Measurements from ENCODE around the gene ADGRD2. TPM values are rescaled to one million over a fixed set of nuclear protein-coding genes. Genes with fewer than 3 reads are reported as not detected.

ADGRD2 gene
- total and polyA plus RNA-seq, 7 donors, result not detected

DNA sequence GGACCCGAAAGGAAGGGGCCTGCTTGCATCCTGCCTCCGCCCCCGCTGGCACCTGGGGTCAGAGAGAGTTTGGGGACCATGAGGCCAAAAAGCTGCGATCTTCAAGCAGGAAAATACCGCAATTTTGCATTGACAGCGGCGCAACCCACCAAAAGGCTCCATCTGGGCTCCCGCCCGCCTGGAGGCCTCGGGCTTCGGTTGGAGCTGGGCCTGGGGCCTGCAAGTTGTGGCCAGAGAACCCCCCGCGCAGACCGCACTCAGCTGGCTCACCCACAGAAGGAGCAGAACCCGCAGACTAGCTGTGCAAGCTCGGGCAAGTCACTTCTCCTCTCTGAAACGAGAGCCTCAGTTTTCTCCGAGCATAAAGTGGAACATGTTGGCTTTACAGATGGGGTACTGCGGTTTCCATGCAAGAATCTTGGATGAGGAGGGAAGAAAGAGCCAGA lies 55.7 kb downstream of the ADGRD2 start:
- DNase-seq, result no peak
- intact Hi-C loops (cut with DNase I), result no loop called here
- H3K27me3 ChIP-seq, result peaks cover 32 to 54% (median 48%) of the 10 kb centered on the region in 3 donors

DNA sequence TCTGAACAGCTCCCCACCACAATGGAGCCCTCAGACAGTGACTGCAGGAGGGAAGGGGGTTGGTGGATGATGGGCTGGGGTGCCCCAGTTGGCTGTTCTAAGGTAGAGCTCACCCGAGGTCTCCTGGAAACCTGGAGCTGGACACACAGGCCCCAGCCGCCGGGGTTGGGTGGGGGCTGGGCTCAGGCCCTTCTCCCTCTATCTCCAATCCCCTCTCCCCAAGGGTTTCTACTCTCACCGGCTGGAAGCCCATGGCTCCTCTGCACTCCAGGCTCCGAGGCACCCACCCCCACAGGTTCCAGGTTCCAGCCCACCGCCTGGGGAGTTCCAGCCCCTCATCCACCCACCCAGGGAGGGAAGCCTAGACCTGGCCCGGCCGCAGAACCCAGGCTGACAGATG lies 56.2 kb downstream of the ADGRD2 start:
- no peak for DNase-seq
- 89 to 91% methylated on average over 8 of the region's 8 CpGs for WGBS, 2 donors
- no peak overlapping the region for H3K27ac ChIP-seq
- no peaks in the 10 kb centered on the region for H3K36me3 ChIP-seq
- H3K4me3 ChIP-seq, result no peak overlapping the region
- H3K4me1 ChIP-seq, result peaks cover 0 to 23% (median 20%) of the 10 kb centered on the region in 4 donors
- H3K9me3 ChIP-seq, result no peaks in the 10 kb centered on the region
- intact Hi-C loops (cut with DNase I), result no loop called here
- no peak for TF ChIP-seq EP300 (IDR thresholded peaks at IDR 0.05)
- TF ChIP-seq POLR2A (IDR thresholded peaks at IDR 0.05), result no peak
- TF ChIP-seq, protein P1, sequence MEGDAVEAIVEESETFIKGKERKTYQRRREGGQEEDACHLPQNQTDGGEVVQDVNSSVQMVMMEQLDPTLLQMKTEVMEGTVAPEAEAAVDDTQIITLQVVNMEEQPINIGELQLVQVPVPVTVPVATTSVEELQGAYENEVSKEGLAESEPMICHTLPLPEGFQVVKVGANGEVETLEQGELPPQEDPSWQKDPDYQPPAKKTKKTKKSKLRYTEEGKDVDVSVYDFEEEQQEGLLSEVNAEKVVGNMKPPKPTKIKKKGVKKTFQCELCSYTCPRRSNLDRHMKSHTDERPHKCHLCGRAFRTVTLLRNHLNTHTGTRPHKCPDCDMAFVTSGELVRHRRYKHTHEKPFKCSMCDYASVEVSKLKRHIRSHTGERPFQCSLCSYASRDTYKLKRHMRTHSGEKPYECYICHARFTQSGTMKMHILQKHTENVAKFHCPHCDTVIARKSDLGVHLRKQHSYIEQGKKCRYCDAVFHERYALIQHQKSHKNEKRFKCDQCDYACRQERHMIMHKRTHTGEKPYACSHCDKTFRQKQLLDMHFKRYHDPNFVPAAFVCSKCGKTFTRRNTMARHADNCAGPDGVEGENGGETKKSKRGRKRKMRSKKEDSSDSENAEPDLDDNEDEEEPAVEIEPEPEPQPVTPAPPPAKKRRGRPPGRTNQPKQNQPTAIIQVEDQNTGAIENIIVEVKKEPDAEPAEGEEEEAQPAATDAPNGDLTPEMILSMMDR (IDR thresholded peaks at IDR 0.05), result no peak
- H3K27me3 ChIP-seq, result peaks cover 32 to 48% (median 43%) of the 10 kb centered on the region in 3 donors

More for the DNA sequence above, 55.7 kb downstream of the ADGRD2 start:
- 92% methylated on average over 19 of the region's 19 CpGs for WGBS, 2 donors
- no peak overlapping the region for H3K4me3 ChIP-seq
- TF ChIP-seq POLR2A (IDR thresholded peaks at IDR 0.05) (no peak), EP300 (IDR thresholded peaks at IDR 0.05) (no peak), POLR2AphosphoS5 (IDR thresholded peaks at IDR 0.05) (no peak)
- TF ChIP-seq, protein P1 (IDR thresholded peaks at IDR 0.05), result no peak
- H3K27ac ChIP-seq, result no peak overlapping the region
- peaks cover 0 to 23% (median 20%) of the 10 kb centered on the region in 4 donors for H3K4me1 ChIP-seq
- H3K36me3 ChIP-seq, result no peaks in the 10 kb centered on the region
- no peaks in the 10 kb centered on the region for H3K9me3 ChIP-seq

DNA sequence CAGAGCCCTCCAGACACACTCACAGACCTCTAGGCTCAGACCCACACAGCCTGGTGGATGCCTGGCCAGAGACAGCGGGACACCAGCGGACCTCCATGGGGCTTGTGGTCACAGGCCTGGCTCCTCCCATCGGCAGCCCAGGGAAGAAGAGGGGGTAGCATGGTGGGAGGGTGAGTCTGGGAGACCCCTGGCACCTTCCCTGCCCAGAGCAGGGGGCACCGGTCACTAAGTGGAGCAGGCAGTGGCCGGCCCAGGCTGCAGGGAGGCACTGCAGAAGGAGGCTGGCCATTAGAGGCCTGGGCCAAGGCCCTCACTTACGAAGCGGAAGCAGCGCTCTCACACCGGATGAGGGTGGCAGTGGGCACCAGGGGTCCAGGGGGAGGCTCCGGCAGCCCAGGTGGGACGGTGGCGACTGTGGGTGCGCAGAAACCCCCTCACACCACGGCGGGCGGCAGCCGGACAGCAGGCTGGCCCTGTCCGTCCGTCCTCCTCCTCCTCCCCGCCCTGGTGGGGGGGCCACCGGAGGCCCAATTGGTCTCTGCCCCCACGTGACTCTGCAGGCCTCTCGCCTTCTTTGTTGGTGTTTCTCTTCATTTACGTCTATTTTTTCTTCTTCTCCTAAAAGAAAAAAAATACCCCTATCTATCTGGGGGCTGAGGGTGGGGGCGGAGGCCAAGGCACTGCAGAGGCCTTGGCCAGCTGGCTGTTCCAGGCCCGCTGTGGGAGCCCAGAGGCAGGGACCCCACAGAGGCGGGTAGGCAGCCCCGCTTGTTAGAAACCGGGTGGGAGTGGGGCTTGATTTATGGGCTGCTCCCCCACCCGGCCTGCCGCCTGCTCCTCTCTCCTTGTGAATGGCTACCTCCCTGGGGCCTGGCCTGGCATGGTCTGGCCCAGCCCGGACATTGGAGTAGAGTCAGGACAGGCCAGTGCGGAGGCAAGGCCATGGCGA lies 57.0 kb downstream of the ADGRD2 start, which contains the start of gene NR5A1:
Gene NR5A1, minus strand, starts transcription at position 469 of the 949 bp plus-strand sequence. CDS start 4,004 bp downstream, outside the sequence.
- no peak for DNase-seq
- Histone ChIP-seq H3K4me1 (peaks cover 0 to 23% (median 20%) of the 10 kb centered on the region in 4 donors), H3K36me3 (no peaks in the 10 kb centered on the region), H3K27ac (no peak within 1 kb of the TSS), H3K4me3 (no peak within 1 kb of the TSS), H3K9me3 (no peaks in the 10 kb centered on the region), H3K27me3 (peaks cover 31 to 43% (median 35%) of the 10 kb centered on the region in 3 donors)
- intact Hi-C loops (cut with DNase I), result no loop called here
- TF ChIP-seq EP300 (IDR thresholded peaks at IDR 0.05) (no peak), POLR2AphosphoS5 (IDR thresholded peaks at IDR 0.05) (no peak), POLR2A (IDR thresholded peaks at IDR 0.05) (no peak)
- TF ChIP-seq, protein P1 (IDR thresholded peaks at IDR 0.05), result no peak
- WGBS, 2 donors, result 94 to 95% methylated on average over 34 of the region's 34 CpGs

DNA sequence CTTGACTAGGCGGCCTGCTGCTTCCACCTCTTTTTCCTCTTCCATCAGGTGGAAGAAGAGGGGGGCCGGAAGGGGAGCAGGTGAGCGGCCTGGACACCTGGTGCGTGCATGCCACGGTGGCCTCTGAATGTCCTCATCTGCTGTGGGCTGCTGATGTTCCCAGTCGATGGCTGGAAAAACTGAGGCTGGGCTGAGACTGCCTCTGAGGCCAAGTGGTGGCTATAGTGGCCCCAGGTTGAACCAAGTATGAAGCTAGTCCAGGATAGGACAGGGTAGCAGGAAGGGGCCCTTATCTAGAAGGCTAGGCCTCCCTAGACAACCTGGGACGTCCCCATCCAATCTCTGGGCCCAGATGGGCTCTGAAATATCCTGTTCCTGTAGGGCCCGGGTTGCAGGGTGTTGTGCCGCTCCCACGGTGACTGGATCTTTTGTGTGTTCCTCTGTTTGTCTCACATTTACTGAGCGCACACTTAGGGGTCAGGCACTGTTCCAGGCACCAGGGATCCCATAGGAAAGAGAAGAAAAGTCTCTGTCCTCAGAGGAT lies 57.7 kb downstream of the ADGRD2 start:
- intact Hi-C loops (cut with DNase I), result no loop called here
- H3K27me3 ChIP-seq, result peaks cover 24 to 43% (median 28%) of the 10 kb centered on the region in 3 donors
- no peak for DNase-seq
- no peaks in the 10 kb centered on the region for H3K36me3 ChIP-seq
- H3K4me1 ChIP-seq, result peaks cover 0 to 20% (median 18%) of the 10 kb centered on the region in 4 donors
- TF ChIP-seq POLR2AphosphoS5 (IDR thresholded peaks at IDR 0.05), result no peak
- TF ChIP-seq, protein P1 (IDR thresholded peaks at IDR 0.05), result no peak
- no peak for TF ChIP-seq POLR2A (IDR thresholded peaks at IDR 0.05)
- no peak for TF ChIP-seq EP300 (IDR thresholded peaks at IDR 0.05)
- WGBS, 2 donors, result 87 to 90% methylated on average over 11 of the region's 11 CpGs
- no peaks in the 10 kb centered on the region for H3K9me3 ChIP-seq
- no peak overlapping the region for H3K4me3 ChIP-seq
- H3K27ac ChIP-seq, result no peak overlapping the region
